NCI-H1092 (cell line): ENCODE results near the gene CYP26B1.

ENCODE experiments used
- DNase-seq: peaks from one replicate; lab custom pipeline; 2025; lab: John Stamatoyannopoulos, UW

Gene CYP26B1

GRCh38 chr2:72129681-72130340 lies 17.9 kb downstream of the CYP26B1 start:
- no peak for DNase-seq

GRCh38 chr2:72128843-72129227 lies 18.8 kb downstream of the CYP26B1 start:
- no peak for DNase-seq

- no peak for DNase-seq
These were observed 19.4 kb downstream of the CYP26B1 start for GRCh38 chr2:72128059-72128842.

GRCh38 chr2:72127401-72128058 lies 20.1 kb downstream of the CYP26B1 start:
- no peak for DNase-seq

GRCh38 chr2:72126186-72127100 lies 21.2 kb downstream of the CYP26B1 start:
- DNase-seq: no peak

GRCh38 chr2:72124376-72124775 lies 23.3 kb downstream of the CYP26B1 start:
- no peak for DNase-seq

GRCh38 chr2:72121153-72121552 lies 26.5 kb downstream of the CYP26B1 start:
- DNase-seq: no peak

- no peak for DNase-seq
These were observed 28.7 kb downstream of the CYP26B1 start for GRCh38 chr2:72118951-72119350.

- DNase-seq: no peak
These were observed 29.3 kb downstream of the CYP26B1 start for GRCh38 chr2:72118386-72118785.

GRCh38 chr2:72117718-72118117 lies 29.9 kb downstream of the CYP26B1 start:
- no peak for DNase-seq

GRCh38 chr2:72117029-72117428 lies 30.6 kb downstream of the CYP26B1 start:
- no peak for DNase-seq

GRCh38 chr2:72116081-72116533 lies 31.6 kb downstream of the CYP26B1 start:
- no peak for DNase-seq

- no peak for DNase-seq
These were observed 32.3 kb downstream of the CYP26B1 start for GRCh38 chr2:72115110-72116080.

GRCh38 chr2:72114693-72115051 lies 33.0 kb downstream of the CYP26B1 start:
- no peak for DNase-seq

- DNase-seq: no peak
These were observed 33.6 kb downstream of the CYP26B1 start for GRCh38 chr2:72113847-72114692.

GRCh38 chr2:72112981-72113846 lies 34.4 kb downstream of the CYP26B1 start:
- no peak for DNase-seq

- DNase-seq: no peak
These were observed 35.3 kb downstream of the CYP26B1 start for GRCh38 chr2:72112401-72112800.

- DNase-seq: no peak
These were observed 36.6 kb downstream of the CYP26B1 start for GRCh38 chr2:72111061-72111460.

GRCh38 chr2:72109904-72110303 lies 37.8 kb downstream of the CYP26B1 start:
- no peak for DNase-seq
